Hepatocyte (in vitro differentiated cells): Measurements from ENCODE around the gene HRH3.

Experiments used
- CTCF ChIP-seq: fragments of 200-600 bp; sonication (generic); IDR thresholded peaks from 2 replicates; pipeline ENCODE4 v1.5.1; 2016; ENCODE audit warnings: antibody characterized with exemption, mild to moderate bottlenecking; ENCODE audit not compliant: poor library complexity
- EZH2phosphoT487 ChIP-seq: fragments of 200-600 bp; sonication (generic); IDR thresholded peaks from one replicate; pipeline ENCODE4 v1.6.1; 2018; ENCODE audit warnings: antibody characterized with exemption, mild to moderate bottlenecking, low read depth, moderate library complexity; ENCODE audit not compliant: unreplicated experiment, severe bottlenecking

- TF ChIP-seq EZH2phosphoT487 (no peak), CTCF (no peak)
Observed at GRCh38 chr20:62234339-62234738, 14.3 kb upstream of the HRH3 start.
